ENCODE measurements around the gene SMTNL1. TPM values are rescaled to one million over a fixed set of nuclear protein-coding genes. Genes with fewer than 3 reads are reported as not detected.
"Not testable (repeated sequence)": the region's sequence is repeated elsewhere in the genome, so short reads cannot be mapped to it uniquely, and the experiment has no call there.

Gene SMTNL1
- total RNA-seq, 1 experiment from 2014 or later: not detected

- in situ Hi-C loops (cut with HindIII; ENCODE audit: low pct_unique_long_range_greater_than_20kb, low sequenced_read_pairs); DNase-seq (ENCODE audit: low read depth): not testable (repeated sequence)
Measured at GRCh38 chr11:57534449-57534848, 2.9 kb upstream of the SMTNL1 start.

- DNase-seq (ENCODE audit: low read depth): no peak
- in situ Hi-C loops (cut with HindIII; ENCODE audit: low pct_unique_long_range_greater_than_20kb, low sequenced_read_pairs): no loop called here
Measured at GRCh38 chr11:57539342-57539741, 1.9 kb downstream of the SMTNL1 start.

- in situ Hi-C loops (cut with HindIII; ENCODE audit: low pct_unique_long_range_greater_than_20kb, low sequenced_read_pairs): no loop called here
- no peak for DNase-seq (ENCODE audit: low read depth)
Measured at GRCh38 chr11:57541169-57541568, 3.8 kb downstream of the SMTNL1 start.

DNA sequence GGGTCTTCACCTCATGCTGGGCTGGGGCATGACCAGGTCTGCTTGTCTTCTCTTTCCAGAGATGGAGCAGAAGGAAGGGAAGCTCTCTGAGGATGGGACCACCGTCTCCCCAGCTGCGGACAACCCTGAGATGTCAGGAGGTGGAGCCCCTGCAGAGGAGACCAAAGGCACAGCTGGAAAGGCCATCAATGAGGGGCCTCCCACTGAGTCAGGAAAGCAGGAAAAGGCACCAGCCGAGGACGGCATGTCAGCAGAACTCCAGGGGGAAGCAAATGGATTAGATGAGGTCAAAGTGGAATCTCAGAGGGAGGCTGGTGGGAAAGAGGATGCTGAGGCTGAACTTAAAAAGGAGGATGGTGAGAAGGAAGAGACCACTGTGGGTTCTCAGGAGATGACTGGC lies 5.2 kb downstream of the SMTNL1 start:
- in situ Hi-C loops (cut with HindIII; ENCODE audit: low pct_unique_long_range_greater_than_20kb, low sequenced_read_pairs): no loop called here
- DNase-seq (ENCODE audit: low read depth): no peak

- in situ Hi-C loops (cut with HindIII; ENCODE audit: low pct_unique_long_range_greater_than_20kb, low sequenced_read_pairs): no loop called here
- DNase-seq (ENCODE audit: low read depth): no peak
Measured at GRCh38 chr11:57543593-57543992, 6.2 kb downstream of the SMTNL1 start.

- in situ Hi-C loops (cut with HindIII; ENCODE audit: low pct_unique_long_range_greater_than_20kb, low sequenced_read_pairs): no loop called here
- no peak for DNase-seq (ENCODE audit: low read depth)
Measured at GRCh38 chr11:57544566-57544965, 7.2 kb downstream of the SMTNL1 start.

GRCh38 chr11:57545883-57546282 lies 8.5 kb downstream of the SMTNL1 start:
- DNase-seq (ENCODE audit: low read depth): no peak
- in situ Hi-C loops (cut with HindIII; ENCODE audit: low pct_unique_long_range_greater_than_20kb, low sequenced_read_pairs): no loop called here

- no peak for DNase-seq (ENCODE audit: low read depth)
- in situ Hi-C loops (cut with HindIII; ENCODE audit: low pct_unique_long_range_greater_than_20kb, low sequenced_read_pairs): no loop called here
Measured at GRCh38 chr11:57546451-57546850, 9.1 kb downstream of the SMTNL1 start.

GRCh38 chr11:57546869-57547475 lies 9.6 kb downstream of the SMTNL1 start:
- DNase-seq (ENCODE audit: low read depth): peak; percentile 12
- in situ Hi-C loops (cut with HindIII; ENCODE audit: low pct_unique_long_range_greater_than_20kb, low sequenced_read_pairs): no loop called here

GRCh38 chr11:57547854-57548377 lies 10.5 kb downstream of the SMTNL1 start:
- no peak for DNase-seq (ENCODE audit: low read depth)
- in situ Hi-C loops (cut with HindIII; ENCODE audit: low pct_unique_long_range_greater_than_20kb, low sequenced_read_pairs): no loop called here

GRCh38 chr11:57549983-57550382 lies 12.6 kb downstream of the SMTNL1 start:
- in situ Hi-C loops (cut with HindIII; ENCODE audit: low pct_unique_long_range_greater_than_20kb, low sequenced_read_pairs): no loop called here
- DNase-seq (ENCODE audit: low read depth): no peak

GRCh38 chr11:57551941-57552340 lies 14.5 kb downstream of the SMTNL1 start:
- in situ Hi-C loops (cut with HindIII; ENCODE audit: low pct_unique_long_range_greater_than_20kb, low sequenced_read_pairs): no loop called here

GRCh38 chr11:57552479-57552878 lies 15.1 kb downstream of the SMTNL1 start:
- in situ Hi-C loops (cut with HindIII; ENCODE audit: low pct_unique_long_range_greater_than_20kb, low sequenced_read_pairs): no loop called here
- DNase-seq (ENCODE audit: low read depth): no peak

More at GRCh38 chr11:57551941-57552340, 14.5 kb downstream of the SMTNL1 start:
- DNase-seq (ENCODE audit: low read depth): no peak

GRCh38 chr11:57555393-57555792 lies 18.0 kb downstream of the SMTNL1 start:
- no peak for DNase-seq (ENCODE audit: low read depth)
- in situ Hi-C loops (cut with HindIII; ENCODE audit: low pct_unique_long_range_greater_than_20kb, low sequenced_read_pairs): no loop called here

GRCh38 chr11:57556041-57556440 lies 18.6 kb downstream of the SMTNL1 start:
- no peak for DNase-seq (ENCODE audit: low read depth)
- in situ Hi-C loops (cut with HindIII; ENCODE audit: low pct_unique_long_range_greater_than_20kb, low sequenced_read_pairs): no loop called here

DNA sequence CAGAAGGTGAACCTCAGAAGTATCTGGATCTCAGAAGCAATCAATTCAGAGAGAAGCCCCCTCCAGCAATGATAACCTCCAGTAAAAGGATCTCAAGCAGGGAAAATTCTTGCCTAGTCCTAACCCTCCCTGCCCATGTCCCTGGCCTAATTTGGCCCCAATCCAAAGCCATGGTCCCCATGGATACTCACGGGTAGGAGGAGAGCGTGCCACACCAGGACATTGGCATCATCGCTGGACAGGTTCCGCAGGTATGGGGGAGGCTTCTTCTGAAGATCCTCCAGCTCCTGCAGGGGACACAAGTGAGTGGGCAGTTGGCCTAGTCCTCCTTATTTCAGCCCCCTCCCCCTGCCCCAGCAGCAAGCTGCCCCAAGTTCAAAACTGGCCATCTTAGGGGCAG lies 22.8 kb downstream of the SMTNL1 start:
- no peak for DNase-seq (ENCODE audit: low read depth)
- in situ Hi-C loops (cut with HindIII; ENCODE audit: low pct_unique_long_range_greater_than_20kb, low sequenced_read_pairs): no loop called here

DNA sequence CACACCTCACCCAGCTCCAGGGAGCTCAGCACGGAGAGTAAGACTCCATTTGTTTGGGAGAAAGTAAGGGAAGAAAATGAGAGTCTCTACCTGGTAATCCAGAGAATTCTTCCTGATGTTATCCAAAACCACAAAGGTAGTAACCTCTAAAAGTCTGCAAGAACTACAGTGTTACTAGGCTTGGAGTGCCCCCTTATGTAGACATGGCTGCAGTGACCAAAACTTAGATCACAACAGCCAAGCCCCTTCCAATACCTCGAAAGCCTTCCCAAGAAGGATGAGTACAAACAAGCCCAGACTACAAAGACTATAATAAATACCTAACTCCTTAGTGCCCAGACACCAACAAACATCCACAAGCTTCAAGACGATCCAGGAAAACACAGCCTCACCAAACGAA lies 25.2 kb downstream of the SMTNL1 start:
- no peak for DNase-seq (ENCODE audit: low read depth)
- in situ Hi-C loops (cut with HindIII; ENCODE audit: low pct_unique_long_range_greater_than_20kb, low sequenced_read_pairs): no loop called here

GRCh38 chr11:57566005-57566904 lies 28.9 kb downstream of the SMTNL1 start:
- in situ Hi-C loops (cut with HindIII; ENCODE audit: low pct_unique_long_range_greater_than_20kb, low sequenced_read_pairs): no loop called here
- DNase-seq (ENCODE audit: low read depth): peak; percentile 35

- peak; percentile 25 for DNase-seq (ENCODE audit: low read depth)
- in situ Hi-C loops (cut with HindIII; ENCODE audit: low pct_unique_long_range_greater_than_20kb, low sequenced_read_pairs): no loop called here
Measured at GRCh38 chr11:57566905-57567514, 29.6 kb downstream of the SMTNL1 start.
